ENCODE results near the gene ATF4.

GRCh38 chr22:39486951-39487825 is 33.2 kb upstream of the ATF4 start:
- TF ChIP-seq TSHZ2 (CRISPR knock-in tag; IDR thresholded peaks at IDR 0.05): no peak
- no peak for TF ChIP-seq CSDC2 (CRISPR knock-in tag; IDR thresholded peaks at IDR 0.05)
